Astrocyte of the spinal cord (primary cell): Measurements from ENCODE around the gene MCM5.
A peak's percentile ranks its signal among the peaks of the same experiment; 100 is the strongest.

ENCODE experiments used
- DNase-seq: peaks from one replicate; pipeline ENCODE4 v3.0.0; 2011; ENCODE audit warnings: low read depth, low spot score
- H3K4me3 ChIP-seq: 2 replicates; pipeline ENCODE4 v1.5.1; 2011; ENCODE audit warnings: low read depth, mild to moderate bottlenecking, low read length, moderate library complexity
- CTCF ChIP-seq: IDR thresholded peaks from 2 replicates; pipeline ENCODE4 v1.5.1; 2012; ENCODE audit warnings: low read depth, mild to moderate bottlenecking, low read length, inconsistent platforms
- in situ Hi-C: cut with HindIII; loops from 2 replicates; pipeline ENCODE4 v1.10.0; 2017; ENCODE audit warnings: low sequenced_read_pairs

MCM5 gene

GRCh38 chr22:35368386-35368785, 31.6 kb upstream of the MCM5 start:
- no peak overlapping the region for H3K4me3 ChIP-seq
- TF ChIP-seq CTCF = no peak
- no peak for DNase-seq
- in situ Hi-C loops = no loop called here

GRCh38 chr22:35369996-35370395, 29.9 kb upstream of the MCM5 start:
- H3K4me3 ChIP-seq = no peak overlapping the region
- DNase-seq = no peak
- TF ChIP-seq CTCF = no peak
- in situ Hi-C loops = no loop called here

DNA sequence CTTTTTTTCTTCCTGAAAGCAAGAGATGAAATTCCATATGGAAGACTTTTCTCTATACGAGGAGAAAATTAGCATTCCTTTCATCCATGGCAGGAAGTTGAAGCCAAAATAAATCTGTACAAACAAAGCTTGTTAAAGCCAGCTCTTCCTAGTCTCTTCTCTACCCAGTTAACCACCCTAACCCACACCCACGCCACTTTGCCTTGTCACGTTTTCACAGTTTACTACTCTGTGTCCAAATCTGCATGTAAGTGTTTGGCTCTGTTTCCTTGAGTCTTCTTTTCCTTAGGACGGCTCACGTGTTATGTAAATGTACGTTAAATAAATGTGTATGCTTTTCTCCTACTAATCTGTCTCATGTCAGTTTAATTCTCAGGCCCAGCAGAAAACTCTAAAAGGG, 26.2 kb upstream of the MCM5 start:
- in situ Hi-C loops = no loop called here
- no peak overlapping the region for H3K4me3 ChIP-seq
- TF ChIP-seq CTCF = no peak
- DNase-seq = no peak

DNA sequence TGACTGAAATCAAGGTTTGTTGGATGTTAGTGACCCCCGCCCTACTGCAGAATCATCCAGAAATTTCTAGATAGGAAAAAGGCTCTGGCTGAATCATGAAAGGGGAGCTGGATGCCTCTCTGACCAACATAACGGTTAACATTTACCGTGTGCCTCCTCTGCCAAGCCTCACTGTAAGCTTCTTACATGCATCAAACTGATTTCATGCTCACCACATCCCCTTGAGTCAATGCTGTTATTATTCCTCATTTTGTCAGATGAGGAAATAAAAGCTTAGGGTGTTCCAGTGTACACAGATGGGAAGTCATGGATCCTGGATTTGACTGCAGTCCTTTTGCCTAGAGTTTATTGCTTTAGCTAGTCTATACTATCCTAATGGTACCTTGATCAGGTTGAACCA, 24.9 kb upstream of the MCM5 start:
- in situ Hi-C loops = no loop called here
- DNase-seq = peak; percentile 71
- no peak for TF ChIP-seq CTCF
- no peak overlapping the region for H3K4me3 ChIP-seq

DNA sequence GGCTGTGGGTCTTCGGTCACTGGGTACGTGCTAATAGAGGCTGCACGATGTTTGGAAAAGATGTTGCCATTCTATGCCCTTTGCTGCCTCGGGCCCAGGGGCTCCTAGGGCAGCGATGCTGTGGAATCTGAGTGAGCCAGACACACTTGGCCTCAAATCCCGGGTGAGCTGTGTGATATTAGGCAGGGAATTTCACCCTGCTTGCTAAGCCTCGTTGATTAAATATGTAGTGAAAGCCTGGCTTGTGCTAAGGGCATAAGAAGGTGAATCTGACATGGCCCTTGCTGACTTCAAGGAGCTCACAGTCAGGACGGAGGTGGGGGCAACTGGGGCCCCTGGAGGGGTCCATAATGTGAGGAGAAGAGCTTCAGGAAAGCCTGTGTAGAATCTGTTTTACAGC, 24.4 kb upstream of the MCM5 start:
- H3K4me3 ChIP-seq = no peak overlapping the region
- in situ Hi-C loops = no loop called here
- no peak for DNase-seq
- no peak for TF ChIP-seq CTCF

DNA sequence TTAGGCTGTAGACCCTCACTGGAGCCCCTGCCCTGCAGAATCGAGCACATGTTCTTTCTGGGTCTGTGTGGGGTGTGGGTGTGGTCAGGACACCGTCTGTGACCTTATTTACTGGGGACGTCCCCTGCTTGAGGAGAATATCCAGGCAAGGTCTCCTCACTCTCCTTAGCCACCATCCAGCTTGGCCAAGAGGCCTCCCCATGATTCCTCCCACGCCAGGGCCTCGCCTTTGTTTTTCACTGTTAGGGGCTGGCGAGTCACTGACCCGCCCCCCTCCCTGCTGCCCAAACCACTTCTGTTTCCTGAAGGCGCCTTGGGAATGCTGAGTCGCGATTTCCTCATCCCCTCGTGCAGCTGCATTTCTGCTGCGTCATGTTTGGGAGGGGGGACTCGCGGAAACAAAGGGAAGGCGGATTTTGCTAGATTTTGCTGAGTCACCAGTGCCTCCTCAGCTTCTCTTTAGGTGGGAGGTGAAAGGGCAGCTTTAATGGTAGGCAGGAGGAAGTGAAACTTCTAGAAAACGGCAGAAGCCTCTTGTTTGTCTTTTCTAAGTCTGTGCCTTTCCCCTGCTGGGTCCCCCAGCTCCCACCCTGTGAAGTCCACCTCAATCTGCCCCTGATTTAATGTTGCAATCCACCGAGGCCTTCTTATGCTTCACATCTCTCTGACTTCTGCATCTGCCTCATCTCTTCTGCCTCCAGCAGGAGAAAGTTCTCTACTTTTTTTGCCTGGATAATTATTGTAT, 23.0 kb upstream of the MCM5 start:
- in situ Hi-C loops = no loop called here
- peak; percentile 98 for DNase-seq
- no peak overlapping the region for H3K4me3 ChIP-seq
- TF ChIP-seq CTCF = no peak
